Vagina (tissue), 2 donors: ENCODE results near the gene GJC1.

Experiments used
- CTCF ChIP-seq, 3 experiments: fragments of 450-650 bp in 2 of 3; fragments of 200-600 bp in 1 of 3; sonication (generic) in 1 of 3; IDR thresholded peaks; one replicate each; pipeline ENCODE4 v1.5.1; 2017 to 2019; ENCODE audit warnings: antibody characterized with exemption in 3 of 3, mild to moderate bottlenecking in 2 of 3, moderate library complexity in 2 of 3
- POLR2A ChIP-seq, 2 donors: fragments of 450-650 bp; IDR thresholded peaks; one replicate each; pipeline ENCODE4 v1.6.1; 2017; ENCODE audit warnings: antibody characterized with exemption in 2 of 2, mild to moderate bottlenecking in 2 of 2, moderate library complexity in 2 of 2
- POLR2AphosphoS5 ChIP-seq, 2 donors: sonication (generic); formaldehyde crosslinking; IDR thresholded peaks; one replicate each; pipeline ENCODE4 v1.9.0; 2017; ENCODE audit warnings: antibody characterized with exemption in 2 of 2, mild to moderate bottlenecking in 2 of 2, low read depth in 1 of 2; ENCODE audit not compliant: insufficient read depth in 1 of 2

GRCh38 chr17:44759916-44760243, 70.2 kb downstream of the GJC1 start:
- TF ChIP-seq CTCF (IDR thresholded peaks at IDR 0.05) (no peak), POLR2AphosphoS5 (IDR thresholded peaks at IDR 0.05; ENCODE audit: insufficient read depth in 1 of 2, low read depth in 1 of 2) (no peak), POLR2A (IDR thresholded peaks at IDR 0.05) (no peak)
